ENCODE measurements around the gene FOXQ1.

The FOXQ1 gene

DNA sequence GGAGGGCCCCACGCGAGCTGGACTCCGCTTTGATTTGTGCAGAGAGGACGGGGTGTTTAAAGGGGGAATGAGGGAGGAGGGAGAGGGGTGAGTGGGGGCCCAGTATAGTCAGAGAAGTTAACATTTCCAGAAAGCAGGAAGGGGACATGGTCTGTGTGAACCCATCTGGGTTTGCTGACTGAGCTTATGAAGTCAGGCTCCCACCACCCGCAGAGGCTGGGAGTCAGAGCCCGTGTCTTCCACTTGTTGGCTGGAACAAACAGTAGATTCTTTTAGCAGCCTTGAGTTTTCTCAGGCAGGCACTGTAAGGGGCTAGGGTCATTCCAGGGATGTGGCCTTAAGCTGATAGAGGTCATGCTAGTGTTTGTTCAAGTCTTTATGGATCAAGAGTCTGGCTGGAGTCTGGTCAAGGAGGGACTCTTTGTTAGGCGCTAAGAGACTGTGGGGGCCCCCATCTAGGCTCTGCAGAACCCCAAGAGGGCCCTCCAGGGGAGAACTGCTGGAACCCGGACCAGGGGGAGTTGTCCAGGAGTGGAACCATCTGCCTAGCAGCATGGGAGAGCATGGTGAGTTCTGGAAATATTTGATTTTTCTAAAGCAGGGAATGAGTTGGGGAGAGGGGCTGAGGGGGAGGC lies 31.1 kb upstream of the FOXQ1 start:
- TF ChIP-seq GATA3 (IDR thresholded peaks at IDR 0.05; ENCODE audit: low read depth, low read length) (no peak), GATA2 (IDR thresholded peaks at IDR 0.05; ENCODE audit: low read depth, low read length) (no peak)

GRCh38 chr6:1281746-1282145 lies 30.2 kb upstream of the FOXQ1 start:
- no peak for TF ChIP-seq GATA3 (IDR thresholded peaks at IDR 0.05; ENCODE audit: low read depth, low read length)

DNA sequence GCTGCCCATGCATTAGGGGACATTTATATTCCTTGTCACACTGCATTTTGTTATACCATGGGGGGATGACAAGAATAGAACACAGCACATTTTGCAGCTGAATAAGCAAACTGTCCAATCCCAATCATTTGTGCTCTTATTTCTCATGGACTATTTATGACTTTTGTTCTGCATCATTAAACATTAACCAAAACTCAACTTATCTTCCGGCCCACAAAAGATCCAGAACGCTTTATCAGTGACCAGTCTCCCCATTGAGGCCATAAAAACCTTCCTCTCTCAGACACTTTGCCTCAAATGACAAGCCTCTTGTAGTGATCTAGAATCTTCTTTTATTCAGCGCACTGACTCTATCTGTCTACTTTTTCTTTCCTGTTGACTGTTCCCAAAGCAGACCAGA lies 28.4 kb upstream of the FOXQ1 start:
- TF ChIP-seq GATA3 (IDR thresholded peaks at IDR 0.05; ENCODE audit: low read depth, low read length), result no peak
- no peak for TF ChIP-seq GATA2 (IDR thresholded peaks at IDR 0.05; ENCODE audit: low read depth, low read length)

GRCh38 chr6:1285556-1285955 lies 26.3 kb upstream of the FOXQ1 start:
- TF ChIP-seq GATA3 (IDR thresholded peaks at IDR 0.05; ENCODE audit: low read depth, low read length) (no peak), GATA2 (IDR thresholded peaks at IDR 0.05; ENCODE audit: low read depth, low read length) (no peak)

DNA sequence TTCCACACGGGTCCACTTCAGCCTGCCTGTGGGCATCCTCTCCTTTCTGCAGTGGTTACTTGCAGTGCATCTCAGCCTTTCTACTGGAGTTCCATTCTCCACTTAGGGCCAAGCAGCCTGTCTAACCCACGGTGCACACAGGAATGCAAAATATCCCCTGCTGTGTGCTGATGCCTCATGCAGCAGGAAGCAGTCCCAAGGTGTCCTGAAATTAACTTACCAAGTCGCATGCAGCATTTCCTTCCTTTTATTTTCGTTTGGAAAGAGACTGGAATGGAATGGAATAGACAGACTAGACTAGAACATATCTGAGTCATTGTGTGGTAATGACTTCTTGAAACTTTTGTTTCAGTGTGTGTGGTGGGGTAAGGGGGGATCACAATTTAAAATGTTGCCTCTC lies 25.9 kb upstream of the FOXQ1 start:
- TF ChIP-seq GATA3 (IDR thresholded peaks at IDR 0.05; ENCODE audit: low read depth, low read length) (no peak), GATA2 (IDR thresholded peaks at IDR 0.05; ENCODE audit: low read depth, low read length) (no peak)

GRCh38 chr6:1287103-1287591 lies 24.8 kb upstream of the FOXQ1 start:
- TF ChIP-seq GATA2 (IDR thresholded peaks at IDR 0.05; ENCODE audit: low read depth, low read length), result no peak
- TF ChIP-seq GATA3 (IDR thresholded peaks at IDR 0.05; ENCODE audit: low read depth, low read length), result no peak

DNA sequence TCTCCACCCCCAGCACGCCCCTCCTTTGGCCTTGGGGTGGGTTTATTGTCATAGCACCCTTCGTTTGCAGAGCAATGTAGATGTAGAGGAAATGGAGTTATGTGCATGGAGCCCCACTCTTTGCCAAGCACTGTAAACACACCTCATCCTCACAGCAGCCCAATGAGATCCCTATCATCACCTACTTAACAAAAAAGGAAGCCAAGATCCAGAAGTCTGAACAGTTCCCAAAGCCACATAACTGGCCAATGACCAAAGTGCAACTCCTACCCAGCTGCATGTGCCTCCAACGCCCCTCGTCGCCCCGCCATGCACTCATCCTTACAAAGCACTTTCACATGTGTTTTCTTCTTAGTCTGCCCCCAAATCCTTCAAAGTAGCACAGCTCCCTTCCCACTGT lies 21.8 kb upstream of the FOXQ1 start:
- TF ChIP-seq GATA2 (IDR thresholded peaks at IDR 0.05; ENCODE audit: low read depth, low read length) (no peak), GATA3 (IDR thresholded peaks at IDR 0.05; ENCODE audit: low read depth, low read length) (no peak)

GRCh38 chr6:1290805-1291204 lies 21.1 kb upstream of the FOXQ1 start:
- no peak for TF ChIP-seq GATA2 (IDR thresholded peaks at IDR 0.05; ENCODE audit: low read depth, low read length)
- TF ChIP-seq GATA3 (IDR thresholded peaks at IDR 0.05; ENCODE audit: low read depth, low read length), result no peak

- no peak for TF ChIP-seq GATA2 (IDR thresholded peaks at IDR 0.05; ENCODE audit: low read depth, low read length)
- TF ChIP-seq GATA3 (IDR thresholded peaks at IDR 0.05; ENCODE audit: low read depth, low read length), result no peak
These were observed 20.5 kb upstream of the FOXQ1 start for GRCh38 chr6:1291381-1291780.

GRCh38 chr6:1295420-1295819 lies 16.5 kb upstream of the FOXQ1 start:
- TF ChIP-seq GATA2 (IDR thresholded peaks at IDR 0.05; ENCODE audit: low read depth, low read length) (no peak), GATA3 (IDR thresholded peaks at IDR 0.05; ENCODE audit: low read depth, low read length) (no peak)

GRCh38 chr6:1296079-1296478 lies 15.8 kb upstream of the FOXQ1 start:
- TF ChIP-seq GATA2 (IDR thresholded peaks at IDR 0.05; ENCODE audit: low read depth, low read length), result no peak
- no peak for TF ChIP-seq GATA3 (IDR thresholded peaks at IDR 0.05; ENCODE audit: low read depth, low read length)

DNA sequence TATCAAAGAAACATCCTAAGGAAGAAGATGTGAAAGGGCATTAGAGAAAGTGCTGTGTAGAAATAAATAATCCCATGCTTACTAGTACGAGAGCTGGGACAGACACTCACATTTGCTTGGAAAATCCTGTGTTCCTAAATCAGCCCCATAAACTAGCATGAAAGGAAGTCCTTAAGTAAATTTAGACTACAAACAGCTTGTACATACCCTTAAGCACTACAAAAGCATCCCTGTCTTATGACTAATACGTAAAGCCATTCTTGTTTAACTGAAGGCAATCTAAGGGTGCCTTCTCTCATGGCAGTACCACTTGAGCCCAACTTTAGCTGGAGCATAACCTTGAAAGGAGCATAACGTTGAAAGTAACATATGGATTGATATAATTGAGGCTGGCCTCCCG lies 15.4 kb upstream of the FOXQ1 start:
- no peak for TF ChIP-seq GATA3 (IDR thresholded peaks at IDR 0.05; ENCODE audit: low read depth, low read length)

DNA sequence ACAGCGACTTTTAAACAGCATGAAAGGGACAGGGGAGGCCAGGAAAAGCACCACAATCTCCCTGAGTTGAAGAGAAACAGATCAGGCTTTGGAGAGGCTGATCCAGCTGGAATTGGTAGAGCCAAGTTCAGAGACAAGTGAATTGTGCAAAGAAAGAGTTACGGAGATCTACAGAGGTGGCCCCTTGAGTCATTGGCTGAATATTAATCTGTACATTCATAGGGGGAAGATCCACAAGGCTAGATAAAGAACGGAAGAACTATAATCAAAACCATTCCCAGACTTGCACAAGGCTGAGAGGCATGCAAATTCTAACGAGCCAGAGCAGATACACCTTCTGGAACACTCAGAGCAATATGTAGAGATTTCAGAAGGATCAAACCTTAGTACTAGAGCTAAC lies 14.2 kb upstream of the FOXQ1 start:
- TF ChIP-seq GATA2 (IDR thresholded peaks at IDR 0.05; ENCODE audit: low read depth, low read length) (no peak), GATA3 (IDR thresholded peaks at IDR 0.05; ENCODE audit: low read depth, low read length) (no peak)

DNA sequence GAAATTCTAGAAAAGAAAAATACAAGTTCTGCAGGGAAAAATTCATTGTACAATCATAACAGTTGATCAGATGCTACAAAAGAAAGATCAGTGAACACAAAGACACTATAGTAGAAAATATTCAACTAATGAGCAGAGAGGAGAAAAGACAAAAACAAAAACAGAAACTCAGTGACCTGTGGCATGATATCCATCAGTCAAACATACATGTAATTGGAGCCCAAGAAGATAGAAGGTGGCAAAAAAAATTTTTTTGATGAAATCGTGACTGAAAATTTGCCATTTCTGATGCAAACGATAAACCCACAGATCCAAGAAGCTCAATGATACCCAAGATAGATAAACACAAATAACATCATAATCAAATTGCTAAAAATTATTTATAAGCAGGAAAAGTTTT lies 13.1 kb upstream of the FOXQ1 start:
- TF ChIP-seq GATA2 (IDR thresholded peaks at IDR 0.05; ENCODE audit: low read depth, low read length) (no peak), GATA3 (IDR thresholded peaks at IDR 0.05; ENCODE audit: low read depth, low read length) (no peak)

DNA sequence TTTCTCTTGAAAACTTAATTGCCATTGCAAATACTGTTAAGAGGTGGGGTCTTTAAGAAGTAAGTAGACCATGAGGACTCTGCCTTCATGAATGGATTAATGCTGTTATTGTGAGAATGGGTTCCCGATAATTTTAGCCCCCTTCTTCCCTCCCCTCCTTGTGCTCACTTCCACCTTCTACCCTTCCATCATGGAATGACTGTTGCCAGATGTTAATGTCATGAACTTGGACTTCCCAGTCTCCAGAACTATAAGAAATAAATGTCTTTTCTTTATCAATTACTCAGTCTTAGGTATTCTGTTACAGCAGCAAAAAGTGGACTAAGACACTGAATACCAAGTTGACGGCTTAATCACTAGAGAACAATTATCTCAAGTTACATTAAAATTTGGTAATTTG lies 5.8 kb upstream of the FOXQ1 start:
- TF ChIP-seq GATA2 (IDR thresholded peaks at IDR 0.05; ENCODE audit: low read depth, low read length), result no peak
- TF ChIP-seq GATA3 (IDR thresholded peaks at IDR 0.05; ENCODE audit: low read depth, low read length), result no peak

- TF ChIP-seq GATA2 (IDR thresholded peaks at IDR 0.05; ENCODE audit: low read depth, low read length) (no peak), GATA3 (IDR thresholded peaks at IDR 0.05; ENCODE audit: low read depth, low read length) (no peak)
These were observed 2.5 kb upstream of the FOXQ1 start for GRCh38 chr6:1309366-1309765.

Measured in SH-SY5Y (cell line).